ENCODE data around the gene C16orf89.

C16orf89 gene

DNA sequence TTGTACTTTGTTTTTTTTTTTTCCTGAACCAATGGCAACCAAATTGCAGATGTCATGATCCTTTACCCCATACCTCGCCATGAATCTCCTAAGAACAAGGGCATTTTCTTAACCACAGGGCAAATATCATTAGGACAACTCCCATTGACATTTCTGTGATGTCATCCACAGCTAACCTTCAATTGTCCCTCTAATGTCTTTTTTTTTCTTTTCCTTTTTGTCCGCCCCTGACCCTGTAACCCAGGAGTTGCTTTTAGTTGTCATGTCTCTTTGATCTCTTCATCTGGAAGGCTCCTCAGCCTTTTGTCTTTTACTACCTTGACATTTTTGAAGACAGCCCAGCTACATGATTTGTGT is 31.6 kb downstream of the C16orf89 start:
- Mint-ChIP-seq H3K4me3 (peak overlapping the region; percentile 84), H3K27ac (peak overlapping the region; percentile 87), H3K4me1 (peaks cover 17% of the 10 kb centered on the region), H3K9me3 (no peaks in the 10 kb centered on the region), H3K27me3 (no peaks in the 10 kb centered on the region), H3K36me3 (ENCODE audit: low read depth) (no peaks in the 10 kb centered on the region)
- no peak for ATAC-seq
- DNase-seq: no peak

DNA sequence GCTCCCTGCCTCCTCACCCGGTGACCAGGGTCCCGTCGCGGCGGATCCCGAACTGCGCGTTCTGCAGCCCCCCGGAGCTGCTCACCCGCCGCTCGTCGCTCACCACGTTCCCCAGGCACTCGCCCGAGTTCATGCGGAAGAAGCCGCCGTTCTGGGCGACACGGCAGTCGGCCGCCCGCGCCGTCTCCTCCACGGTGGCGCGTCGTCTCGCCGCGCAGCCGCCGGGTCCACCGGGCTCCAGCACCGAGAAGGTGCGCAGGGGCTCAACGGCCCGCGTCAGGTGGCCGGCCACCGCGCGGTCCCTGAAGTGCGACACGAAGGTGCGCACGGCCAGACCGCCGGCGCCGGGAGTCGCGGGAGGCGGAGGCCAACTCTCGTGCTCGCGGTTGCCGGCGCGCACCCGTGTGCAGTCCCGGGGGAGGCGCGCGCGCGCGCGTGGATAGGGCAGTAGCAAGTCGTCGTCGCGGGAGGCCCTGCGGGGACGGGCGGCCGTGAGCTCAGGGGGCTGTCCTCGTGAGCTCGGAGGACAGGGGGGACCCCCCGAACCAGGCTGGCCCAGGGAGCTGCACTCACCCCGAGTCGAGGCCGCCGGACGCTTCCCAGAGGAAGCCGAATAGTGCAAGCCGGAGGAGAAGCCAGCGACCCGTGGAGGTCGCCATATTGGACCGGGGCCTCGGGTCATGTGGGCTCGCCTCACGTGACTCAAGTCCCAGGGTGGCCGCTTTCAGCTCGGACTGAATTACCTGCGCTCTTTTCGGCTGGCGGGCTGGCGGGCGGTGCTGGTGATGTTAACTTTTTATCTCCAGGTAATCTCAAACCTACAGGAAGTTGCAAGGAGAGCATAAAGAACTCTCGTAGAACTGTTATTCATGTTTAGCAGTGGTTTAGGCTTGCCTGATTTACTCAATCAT is 32.2 kb downstream of the C16orf89 start, which contains the start of gene NAGPA:
TSS of gene NAGPA (minus strand) at position 680 of the 911 bp plus-strand sequence. CDS start at position 659, 21 bp downstream.
- Mint-ChIP-seq H3K27ac (peak within 1 kb of the TSS; percentile 87), H3K4me3 (peak within 1 kb of the TSS; percentile 84), H3K9me3 (no peaks in the 10 kb centered on the region), H3K4me1 (peaks cover 17% of the 10 kb centered on the region), H3K27me3 (no peaks in the 10 kb centered on the region), H3K36me3 (ENCODE audit: low read depth) (no peaks in the 10 kb centered on the region)
- peak; percentile 86 for ATAC-seq
- peak; percentile 83 for DNase-seq

DNA sequence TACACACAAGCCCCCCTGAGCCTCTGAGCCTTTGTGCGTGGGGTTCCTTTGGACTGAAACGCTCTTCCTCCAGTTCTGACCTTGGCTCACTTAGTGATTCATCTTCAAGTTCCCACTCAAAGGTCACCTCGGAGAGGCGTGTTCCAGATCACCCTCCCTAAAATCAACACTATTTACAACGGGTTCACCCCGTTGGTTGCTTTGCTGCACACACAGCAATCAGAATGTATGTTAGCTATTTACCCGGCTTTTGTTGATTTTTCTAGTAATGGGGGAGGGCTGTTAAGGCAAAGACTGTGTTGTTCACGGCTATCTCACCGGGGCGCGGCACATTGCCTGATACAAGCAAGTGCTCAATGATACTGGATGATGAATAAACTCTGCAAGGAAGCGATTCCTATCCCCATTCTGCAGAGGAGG is 33.0 kb downstream of the C16orf89 start:
- no peak for DNase-seq
- Mint-ChIP-seq H3K4me1 (peaks cover 17% of the 10 kb centered on the region), H3K27ac (peak overlapping the region; percentile 31), H3K36me3 (ENCODE audit: low read depth) (no peaks in the 10 kb centered on the region), H3K9me3 (no peaks in the 10 kb centered on the region), H3K4me3 (peak overlapping the region; percentile 84), H3K27me3 (no peaks in the 10 kb centered on the region)
- ATAC-seq: no peak

DNA sequence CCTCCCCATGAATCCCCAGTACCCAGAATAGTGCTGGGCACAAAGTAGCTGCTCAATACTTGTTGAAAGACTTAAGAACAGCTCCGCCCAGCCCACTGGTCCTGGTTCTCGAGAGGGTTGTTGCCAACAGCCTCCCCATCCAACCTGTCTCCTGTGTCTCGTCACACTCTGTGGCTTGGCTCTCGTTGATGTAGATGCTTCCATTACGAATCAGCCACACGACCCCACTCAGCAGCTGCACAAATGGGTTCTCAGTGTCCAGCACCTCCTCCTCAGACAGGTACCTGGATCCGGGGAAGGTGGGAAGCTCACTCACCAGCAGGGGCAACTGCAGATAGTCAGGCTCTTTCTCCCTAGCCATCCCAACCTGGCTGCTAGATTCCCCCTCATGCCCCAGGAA is 34.2 kb downstream of the C16orf89 start:
- ATAC-seq (no peak), DNase-seq (no peak)
- no peaks in the 10 kb centered on the region for H3K27me3 Mint-ChIP-seq
- no peak overlapping the region for H3K4me3 Mint-ChIP-seq
- peaks cover 2% of the 10 kb centered on the region for H3K36me3 Mint-ChIP-seq (ENCODE audit: low read depth)
- peaks cover 17% of the 10 kb centered on the region for H3K4me1 Mint-ChIP-seq
- no peak overlapping the region for H3K27ac Mint-ChIP-seq
- H3K9me3 Mint-ChIP-seq: no peaks in the 10 kb centered on the region

DNA sequence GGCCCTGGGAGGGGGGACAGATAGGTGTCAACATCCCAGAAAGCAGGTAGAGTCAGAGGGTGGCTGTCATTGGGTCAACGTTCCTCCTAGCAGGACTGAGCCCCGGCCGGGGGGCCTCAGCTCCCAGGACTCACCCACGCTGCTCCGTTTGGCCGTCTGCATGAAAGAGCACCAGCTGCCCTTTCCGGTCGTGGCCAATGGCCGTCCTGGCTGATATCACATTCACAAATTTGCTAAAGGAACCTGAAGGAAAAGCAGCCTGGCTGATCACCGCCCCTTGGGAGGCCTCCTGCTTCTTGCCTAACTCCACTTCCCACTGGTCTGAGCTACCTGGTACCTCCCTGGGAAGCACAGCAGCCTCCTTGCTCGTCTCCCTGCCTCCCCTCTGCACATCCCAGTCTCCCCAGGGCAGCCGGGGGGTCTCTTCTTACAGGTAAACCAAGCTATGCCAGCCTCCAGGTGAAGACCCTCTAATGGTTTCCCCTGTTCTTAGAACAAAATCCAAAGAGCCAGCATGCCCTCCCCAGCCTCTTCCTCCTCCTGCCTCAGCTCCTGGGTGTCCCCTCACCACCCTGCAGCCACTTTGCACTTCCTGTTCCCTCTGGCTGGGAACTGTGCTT is 35.4 kb downstream of the C16orf89 start:
- Mint-ChIP-seq H3K4me1 (peaks cover 17% of the 10 kb centered on the region), H3K4me3 (no peak overlapping the region), H3K27me3 (no peaks in the 10 kb centered on the region), H3K27ac (no peak overlapping the region), H3K9me3 (no peaks in the 10 kb centered on the region), H3K36me3 (ENCODE audit: low read depth) (peaks cover 2% of the 10 kb centered on the region)
- DNase-seq: no peak
- ATAC-seq: no peak

DNA sequence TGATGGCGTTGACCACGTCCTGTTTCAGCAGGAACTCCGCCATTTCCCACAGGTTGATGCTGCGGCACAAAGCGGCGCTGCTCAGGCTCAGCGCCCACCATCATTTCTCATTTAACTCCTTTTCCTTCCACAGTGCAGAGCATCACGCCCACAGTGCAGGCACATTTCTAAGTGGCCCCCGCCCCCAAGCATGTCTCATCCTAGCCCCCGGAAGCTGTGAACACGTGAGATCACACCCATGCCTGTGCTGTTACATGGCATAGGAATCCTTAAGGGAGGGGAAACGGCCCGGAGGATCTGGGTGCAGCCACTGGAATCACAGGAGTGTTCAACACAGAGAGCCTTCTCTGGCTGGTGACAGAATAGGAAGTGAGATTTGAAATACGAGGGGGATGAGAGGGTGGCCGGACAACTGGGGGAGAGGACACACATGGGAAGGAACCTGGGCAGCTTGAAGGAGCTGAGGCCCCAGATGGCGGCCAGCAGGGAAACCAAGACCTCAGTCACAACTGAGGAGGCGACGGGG is 36.7 kb downstream of the C16orf89 start:
- H3K27ac Mint-ChIP-seq: no peak overlapping the region

DNA sequence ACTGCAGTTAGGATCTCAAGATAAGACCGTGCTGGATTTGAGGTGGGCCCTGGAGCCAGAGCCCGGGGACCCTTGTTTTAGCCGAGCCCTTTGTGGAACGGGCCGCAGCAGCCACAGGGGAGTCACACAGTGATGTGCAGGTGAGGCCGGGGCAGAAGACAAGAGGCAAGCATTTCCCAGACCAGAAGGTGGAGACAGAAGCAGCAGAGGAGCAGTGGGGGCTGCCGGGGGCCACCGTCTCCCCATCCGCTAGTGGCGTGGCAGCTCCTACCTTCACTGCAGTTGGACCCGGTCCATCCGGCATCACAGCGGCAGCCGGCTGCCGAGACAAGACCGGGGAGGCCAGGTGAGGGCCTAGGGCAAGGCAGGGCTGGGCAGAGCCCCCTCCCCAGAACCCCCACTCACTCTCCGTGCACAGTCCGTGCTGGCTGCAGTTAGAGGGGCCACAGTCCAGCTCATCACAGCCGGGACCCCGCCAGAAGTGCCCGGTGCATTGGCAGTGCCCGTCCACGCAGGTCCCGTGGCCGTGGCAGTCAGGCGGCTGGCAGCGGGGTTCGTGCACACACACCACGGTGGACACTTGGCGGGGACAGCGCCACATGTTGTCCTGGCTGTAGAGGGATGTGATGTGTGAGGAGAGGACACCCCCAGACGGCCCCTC is 38.1 kb downstream of the C16orf89 start:
- no peak for ATAC-seq
- H3K27ac Mint-ChIP-seq: no peak overlapping the region
- H3K4me1 Mint-ChIP-seq: peaks cover 7% of the 10 kb centered on the region
- H3K36me3 Mint-ChIP-seq (ENCODE audit: low read depth): peaks cover 2% of the 10 kb centered on the region
- H3K4me3 Mint-ChIP-seq: no peak overlapping the region
- no peaks in the 10 kb centered on the region for H3K9me3 Mint-ChIP-seq
- no peaks in the 10 kb centered on the region for H3K27me3 Mint-ChIP-seq
- DNase-seq: no peak

More for the DNA sequence above, 36.7 kb downstream of the C16orf89 start:
- no peak overlapping the region for H3K4me3 Mint-ChIP-seq
- no peaks in the 10 kb centered on the region for H3K27me3 Mint-ChIP-seq
- DNase-seq (no peak), ATAC-seq (no peak)
- no peaks in the 10 kb centered on the region for H3K9me3 Mint-ChIP-seq
- peaks cover 13% of the 10 kb centered on the region for H3K4me1 Mint-ChIP-seq
- peaks cover 2% of the 10 kb centered on the region for H3K36me3 Mint-ChIP-seq (ENCODE audit: low read depth)

DNA sequence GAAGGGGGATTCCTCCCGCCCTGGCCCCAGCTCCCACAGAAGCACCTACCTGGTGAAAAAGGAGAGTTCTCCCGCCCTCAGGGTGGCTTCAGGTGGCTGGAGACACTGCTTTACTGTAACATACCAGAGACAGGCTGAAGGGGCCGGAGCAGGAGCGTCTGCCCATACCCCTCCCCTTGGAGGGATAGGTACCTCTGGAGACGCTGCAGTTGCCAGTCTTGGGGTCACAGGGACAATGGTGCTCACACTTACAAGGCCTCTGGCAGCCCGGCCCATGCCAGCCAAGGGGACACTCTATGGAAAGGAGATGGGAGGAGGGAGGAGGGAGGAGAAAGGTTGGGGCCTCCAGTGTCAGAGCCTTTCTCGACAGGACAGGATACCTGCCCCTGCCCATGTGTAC is 38.7 kb downstream of the C16orf89 start:
- no peak overlapping the region for H3K27ac Mint-ChIP-seq
- H3K4me3 Mint-ChIP-seq: no peak overlapping the region
- H3K27me3 Mint-ChIP-seq: no peaks in the 10 kb centered on the region
- ATAC-seq (no peak), DNase-seq (no peak)
- H3K9me3 Mint-ChIP-seq: no peaks in the 10 kb centered on the region
- H3K4me1 Mint-ChIP-seq: peaks cover 3% of the 10 kb centered on the region
- H3K36me3 Mint-ChIP-seq (ENCODE audit: low read depth): peaks cover 2% of the 10 kb centered on the region

DNA sequence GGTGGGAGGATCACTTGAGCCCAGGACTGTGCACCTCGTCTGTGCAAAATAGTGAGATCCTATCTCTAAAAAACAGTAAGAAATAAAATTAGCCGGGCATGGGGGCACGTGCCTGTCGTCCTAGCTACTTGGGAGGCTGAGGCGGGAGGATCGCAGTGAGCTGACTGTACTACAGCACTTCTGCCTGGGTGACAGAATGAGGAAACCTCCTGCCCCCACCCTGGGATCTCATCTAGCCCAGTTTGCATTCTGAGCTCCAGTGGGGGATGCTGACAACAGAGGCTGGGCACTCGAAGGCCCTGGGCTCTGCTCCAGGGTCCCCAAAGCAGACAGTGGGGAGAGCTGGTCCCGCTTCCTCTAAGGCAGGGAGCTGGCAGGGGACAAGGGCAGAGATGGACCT is 39.1 kb downstream of the C16orf89 start:
- H3K36me3 Mint-ChIP-seq (ENCODE audit: low read depth): peaks cover 2% of the 10 kb centered on the region

DNA sequence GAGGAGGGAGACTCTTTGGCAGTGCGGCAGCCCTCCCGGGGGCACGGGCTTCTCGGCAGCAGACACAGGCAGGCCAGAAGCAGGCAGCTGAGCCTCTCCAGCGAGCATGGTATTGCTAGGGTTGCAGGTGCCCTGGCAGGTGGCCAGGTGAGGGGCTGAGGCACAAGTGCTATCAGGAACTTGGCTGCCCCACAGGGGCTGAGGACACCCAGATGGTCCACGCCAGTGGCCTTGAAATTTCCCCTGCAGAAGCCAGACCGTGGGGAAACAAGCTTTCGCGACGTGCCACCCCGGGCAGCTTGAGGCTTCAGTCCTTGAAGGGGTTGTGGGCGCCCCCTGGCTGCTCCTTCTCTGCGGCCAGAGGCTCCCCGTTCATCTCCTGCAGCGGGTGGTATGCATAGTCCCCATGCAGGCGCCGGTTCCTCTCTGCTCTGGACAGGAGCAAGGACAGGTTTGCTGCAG is 40.6 kb downstream of the C16orf89 start:
- no peak overlapping the region for H3K27ac Mint-ChIP-seq
- no peak overlapping the region for H3K4me3 Mint-ChIP-seq
- ATAC-seq (no peak), DNase-seq (no peak)
- no peaks in the 10 kb centered on the region for H3K9me3 Mint-ChIP-seq
- no peaks in the 10 kb centered on the region for H3K27me3 Mint-ChIP-seq
- no peaks in the 10 kb centered on the region for H3K4me1 Mint-ChIP-seq
- peaks cover 2% of the 10 kb centered on the region for H3K36me3 Mint-ChIP-seq (ENCODE audit: low read depth)

More for the DNA sequence above, 39.1 kb downstream of the C16orf89 start:
- ATAC-seq (no peak), DNase-seq (no peak)
- H3K4me1 Mint-ChIP-seq: no peaks in the 10 kb centered on the region
- no peak overlapping the region for H3K27ac Mint-ChIP-seq
- H3K9me3 Mint-ChIP-seq: no peaks in the 10 kb centered on the region
- H3K4me3 Mint-ChIP-seq: no peak overlapping the region
- H3K27me3 Mint-ChIP-seq: no peaks in the 10 kb centered on the region

DNA sequence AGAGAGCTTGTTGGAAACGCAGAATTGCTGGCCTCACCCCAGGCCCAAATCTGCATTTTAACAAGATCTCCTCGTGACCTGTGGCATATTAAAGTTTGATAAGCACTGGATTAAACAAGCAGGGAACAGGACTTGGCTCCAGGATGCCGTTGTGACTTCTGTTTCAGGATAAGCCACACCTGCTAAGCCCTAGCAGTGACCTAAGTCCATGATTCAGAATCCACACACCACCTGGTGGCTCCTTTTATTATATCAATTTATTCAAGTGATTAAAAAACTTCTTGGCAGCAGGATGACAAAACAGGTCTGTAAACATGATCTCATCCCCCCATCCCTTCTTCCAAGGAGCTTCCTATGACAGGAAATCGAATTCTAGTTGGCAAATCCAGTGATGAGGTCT is 41.1 kb downstream of the C16orf89 start:
- Mint-ChIP-seq H3K27ac (no peak overlapping the region), H3K27me3 (no peaks in the 10 kb centered on the region), H3K4me1 (no peaks in the 10 kb centered on the region), H3K9me3 (no peaks in the 10 kb centered on the region), H3K36me3 (ENCODE audit: low read depth) (peaks cover 2% of the 10 kb centered on the region), H3K4me3 (no peak overlapping the region)
- ATAC-seq (no peak), DNase-seq (no peak)

DNA sequence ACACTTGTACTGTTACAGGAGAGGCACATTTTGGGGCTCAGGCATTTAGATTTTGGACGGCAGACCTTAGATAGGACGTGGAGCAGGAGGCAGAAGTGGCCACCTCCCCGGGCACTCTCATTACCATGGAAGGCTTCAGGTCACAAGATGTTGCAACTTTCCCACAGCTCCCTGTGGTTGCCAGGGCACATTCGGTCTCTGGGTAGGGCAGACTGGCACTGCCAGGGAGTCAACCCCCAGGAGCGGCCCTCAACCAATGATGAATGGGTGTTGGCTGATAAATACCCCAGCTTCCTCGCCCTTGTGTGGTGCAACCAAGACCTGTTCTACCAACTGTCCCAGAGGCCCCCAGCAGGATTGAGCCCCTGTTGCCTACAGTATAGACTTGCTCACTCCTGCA is 43.2 kb downstream of the C16orf89 start:
- Mint-ChIP-seq H3K4me1 (no peaks in the 10 kb centered on the region), H3K9me3 (no peaks in the 10 kb centered on the region), H3K27ac (no peak overlapping the region), H3K4me3 (no peak overlapping the region), H3K36me3 (ENCODE audit: low read depth) (peaks cover 2% of the 10 kb centered on the region), H3K27me3 (no peaks in the 10 kb centered on the region)
- DNase-seq (no peak), ATAC-seq (no peak)

DNA sequence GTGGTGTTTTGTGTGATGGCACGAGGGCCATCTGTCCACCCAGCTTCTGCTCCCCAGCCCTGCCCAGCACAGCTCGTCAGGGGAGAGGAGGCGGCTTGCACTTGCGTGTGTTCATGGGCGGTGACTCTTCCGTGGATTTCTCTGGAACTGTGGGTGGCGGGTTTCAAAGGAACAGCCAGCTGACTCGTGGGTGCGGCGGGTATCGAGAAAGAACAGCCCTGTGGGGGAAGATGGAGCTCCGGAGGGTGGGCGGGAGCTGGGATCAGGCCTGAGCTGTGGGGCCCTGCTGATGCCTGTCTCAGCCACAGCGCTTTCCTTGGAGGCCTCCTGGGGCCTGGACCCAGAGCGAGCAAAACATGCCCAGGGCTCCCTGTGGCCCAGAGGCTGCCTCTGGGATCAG is 45.2 kb downstream of the C16orf89 start:
- no peaks in the 10 kb centered on the region for H3K36me3 Mint-ChIP-seq (ENCODE audit: low read depth)
- H3K27ac Mint-ChIP-seq: no peak overlapping the region
- no peak overlapping the region for H3K4me3 Mint-ChIP-seq
- no peaks in the 10 kb centered on the region for H3K27me3 Mint-ChIP-seq
- no peaks in the 10 kb centered on the region for H3K4me1 Mint-ChIP-seq
- no peak for DNase-seq
- H3K9me3 Mint-ChIP-seq: no peaks in the 10 kb centered on the region
- ATAC-seq: no peak

DNA sequence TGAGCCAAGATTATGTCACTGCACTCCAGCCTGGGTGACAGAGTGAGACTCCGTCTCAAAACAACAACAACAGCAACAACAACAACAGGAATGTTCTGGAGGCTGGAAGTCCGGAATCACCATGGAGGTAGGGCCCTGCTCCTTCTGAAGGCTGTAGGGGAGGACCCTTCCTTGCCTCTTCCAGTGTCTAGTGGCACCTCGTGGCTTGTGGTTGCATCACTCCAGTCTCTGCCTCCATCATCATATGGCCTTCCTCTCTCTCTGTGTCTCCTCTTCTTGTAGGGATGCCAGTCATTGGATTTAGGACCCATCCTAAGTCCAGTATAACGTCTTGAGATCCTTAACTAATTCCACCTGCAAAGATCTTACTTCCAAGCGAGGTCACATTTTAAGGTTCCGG is 46.0 kb downstream of the C16orf89 start:
- H3K9me3 Mint-ChIP-seq: no peaks in the 10 kb centered on the region
- no peaks in the 10 kb centered on the region for H3K4me1 Mint-ChIP-seq
- H3K4me3 Mint-ChIP-seq: no peak overlapping the region
- no peaks in the 10 kb centered on the region for H3K36me3 Mint-ChIP-seq (ENCODE audit: low read depth)
- ATAC-seq (no peak), DNase-seq (no peak)
- H3K27me3 Mint-ChIP-seq: no peaks in the 10 kb centered on the region
- H3K27ac Mint-ChIP-seq: no peak overlapping the region

All from activated naive CD8-positive, alpha-beta T cell treated with anti-CD3 and anti-CD28 coated beads, Interleukin-2, amount 50 U/mL, for 24 hours (primary cell).